Measurements from ENCODE around the gene ELAVL3.
"Not testable (repeated sequence)": the region's sequence is repeated elsewhere in the genome, so short reads cannot be mapped to it uniquely, and the experiment has no call there.

Gene ELAVL3

GRCh38 chr19:11414544-11414943 lies 66.3 kb downstream of the ELAVL3 start:
- H3K27me3 ChIP-seq (replicated peaks), result peaks cover 18% of the 10 kb centered on the region
- in situ Hi-C loops (cut with HindIII; ENCODE audit: low pct_ligation_motif_present, low sequenced_read_pairs), result no loop called here
- H3K27ac ChIP-seq, result no peak overlapping the region
- TF ChIP-seq CTCF (IDR thresholded peaks at IDR 0.05; ENCODE audit: low read depth, low read length, missing control alignments), result no peak
- DNase-seq, result no peak
- H3K4me3 ChIP-seq (ENCODE audit: low read depth, low read length), result no peak overlapping the region
- H3K36me3 ChIP-seq (replicated peaks), result no peaks in the 10 kb centered on the region

- no peak overlapping the region for H3K4me3 ChIP-seq (ENCODE audit: low read depth, low read length)
- no peak for TF ChIP-seq CTCF (IDR thresholded peaks at IDR 0.05; ENCODE audit: low read depth, low read length, missing control alignments)
- H3K27me3 ChIP-seq (replicated peaks), result peaks cover 4% of the 10 kb centered on the region
- no peaks in the 10 kb centered on the region for H3K36me3 ChIP-seq (replicated peaks)
- no peak overlapping the region for H3K27ac ChIP-seq
- DNase-seq, result no peak
- in situ Hi-C loops (cut with HindIII; ENCODE audit: low pct_ligation_motif_present, low sequenced_read_pairs), result no loop called here
Observed at GRCh38 chr19:11410682-11411081, 70.2 kb downstream of the ELAVL3 start.

- DNase-seq, result no peak
- no peak for TF ChIP-seq CTCF (IDR thresholded peaks at IDR 0.05; ENCODE audit: low read depth, low read length, missing control alignments)
- Histone ChIP-seq H3K36me3 (replicated peaks) (no peaks in the 10 kb centered on the region), H3K27ac (no peak overlapping the region), H3K27me3 (replicated peaks) (peaks cover 4% of the 10 kb centered on the region), H3K4me3 (ENCODE audit: low read depth, low read length) (no peak overlapping the region)
- in situ Hi-C loops (cut with HindIII; ENCODE audit: low pct_ligation_motif_present, low sequenced_read_pairs), result no loop called here
Observed at GRCh38 chr19:11408591-11408990, 72.3 kb downstream of the ELAVL3 start.

- H3K27ac ChIP-seq; H3K36me3 ChIP-seq (replicated peaks); DNase-seq; H3K27me3 ChIP-seq (replicated peaks); H3K4me3 ChIP-seq (ENCODE audit: low read depth, low read length); in situ Hi-C loops (cut with HindIII; ENCODE audit: low pct_ligation_motif_present, low sequenced_read_pairs): not testable (repeated sequence)
Observed at GRCh38 chr19:11406703-11407236, 74.1 kb downstream of the ELAVL3 start.

GRCh38 chr19:11405846-11406643 lies 74.8 kb downstream of the ELAVL3 start:
- no peak overlapping the region for H3K4me3 ChIP-seq (ENCODE audit: low read depth, low read length)
- peaks cover 4% of the 10 kb centered on the region for H3K27me3 ChIP-seq (replicated peaks)
- no peak overlapping the region for H3K27ac ChIP-seq
- H3K36me3 ChIP-seq (replicated peaks), result no peaks in the 10 kb centered on the region
- TF ChIP-seq CTCF (IDR thresholded peaks at IDR 0.05; ENCODE audit: low read depth, low read length, missing control alignments), result peak; percentile 50
- DNase-seq, result no peak
- in situ Hi-C loops (cut with HindIII; ENCODE audit: low pct_ligation_motif_present, low sequenced_read_pairs), result no loop called here

- H3K27ac ChIP-seq, result no peak overlapping the region
- DNase-seq, result no peak
- H3K27me3 ChIP-seq (replicated peaks), result peaks cover 4% of the 10 kb centered on the region
- H3K36me3 ChIP-seq (replicated peaks), result no peaks in the 10 kb centered on the region
- no peak overlapping the region for H3K4me3 ChIP-seq (ENCODE audit: low read depth, low read length)
- TF ChIP-seq CTCF (IDR thresholded peaks at IDR 0.05; ENCODE audit: low read depth, low read length, missing control alignments), result no peak
- in situ Hi-C loops (cut with HindIII; ENCODE audit: low pct_ligation_motif_present, low sequenced_read_pairs), result no loop called here
Observed at GRCh38 chr19:11404588-11405222, 76.1 kb downstream of the ELAVL3 start.
